Measurements from ENCODE around the gene MOGAT1. TPM values are rescaled to one million over a fixed set of nuclear protein-coding genes. Genes with fewer than 3 reads are reported as not detected.

The MOGAT1 gene
- total RNA-seq (not detected), polyA plus RNA-seq (not detected)
- long read RNA-seq, donor 1: 0 reads
- long read RNA-seq, donor 2: 0 reads

- Histone ChIP-seq H3K27ac (peak within 1 kb of the TSS; percentile 46), H3K36me3 (ENCODE audit: insufficient read depth in 1 of 2, low read depth in 1 of 2) (no peaks in the 10 kb centered on the region), H3K4me3 (peak within 1 kb of the TSS; percentile 84), H3K27me3 (ENCODE audit: insufficient read depth in 3 of 3, low read length in 2 of 3) (no peaks in the 10 kb centered on the region), H3K9me3 (no peaks in the 10 kb centered on the region), H3K4me1 (peaks cover 5% of the 10 kb centered on the region)
- intact Hi-C loops (cut with DNase I): no loop called here
- TF ChIP-seq CTCF (IDR thresholded peaks at IDR 0.05): no peak
- DNase-seq (peak; percentile 43 to 70), ATAC-seq (peak; percentile 88 to 96 (median 92))
- WGBS, 3 donors: 2 to 4% (median 2%) methylated on average over 47 to 66 of the region's 66 CpGs
Observed at GRCh38 chr2:222671259-222672067, at the start of gene MOGAT1. MOGAT1 (plus strand) TSS chr2:222671658; CDS start chr2:222671786, 128 bp downstream.

- no peak overlapping the region for H3K4me3 ChIP-seq
- no peak overlapping the region for H3K27ac ChIP-seq
- H3K27me3 ChIP-seq (ENCODE audit: insufficient read depth in 3 of 3, low read length in 2 of 3): no peaks in the 10 kb centered on the region
- ATAC-seq (peak in 2 of 4 donors; percentile 37 to 60), DNase-seq (no peak)
- H3K4me1 ChIP-seq: no peaks in the 10 kb centered on the region
- intact Hi-C loops (cut with DNase I): no loop called here
- 33 to 69% (median 35%) methylated on average over 4 of the region's 4 CpGs for WGBS, 3 donors
- H3K9me3 ChIP-seq: no peaks in the 10 kb centered on the region
- no peak for TF ChIP-seq CTCF (IDR thresholded peaks at IDR 0.05)
- peaks cover 4 to 97% of the 10 kb centered on the region in 2 donors for H3K36me3 ChIP-seq (ENCODE audit: insufficient read depth in 1 of 2, low read depth in 1 of 2)
Observed at GRCh38 chr2:222621893-222622292, 49.6 kb upstream of the MOGAT1 start.

- intact Hi-C loops (cut with DNase I): no loop called here
- Histone ChIP-seq H3K27me3 (ENCODE audit: insufficient read depth in 3 of 3, low read length in 2 of 3) (no peaks in the 10 kb centered on the region), H3K9me3 (no peaks in the 10 kb centered on the region), H3K36me3 (ENCODE audit: insufficient read depth in 1 of 2, low read depth in 1 of 2) (peaks cover 7 to 99% of the 10 kb centered on the region in 2 donors), H3K4me3 (no peak overlapping the region), H3K27ac (no peak overlapping the region), H3K4me1 (no peaks in the 10 kb centered on the region)
- TF ChIP-seq CTCF (IDR thresholded peaks at IDR 0.05): no peak
- WGBS, 3 donors: 81 to 86% (median 84%) methylated on average over 2 of the region's 2 CpGs
- ATAC-seq (no peak), DNase-seq (no peak)
Observed at GRCh38 chr2:222622910-222623309, 48.5 kb upstream of the MOGAT1 start.

GRCh38 chr2:222623756-222624309, 47.6 kb upstream of the MOGAT1 start:
- intact Hi-C loops (cut with DNase I): loop anchor here in 1 of 2 donors (2.0 kb wide), 1 partner anchor 17 kb away; no protein-coding TSS in a partner anchor

More at GRCh38 chr2:222623756-222624309, 47.6 kb upstream of the MOGAT1 start:
- no peak for DNase-seq
- no peak for TF ChIP-seq CTCF (IDR thresholded peaks at IDR 0.05)
- Histone ChIP-seq H3K9me3 (no peaks in the 10 kb centered on the region), H3K4me1 (no peaks in the 10 kb centered on the region), H3K27ac (no peak overlapping the region), H3K4me3 (no peak overlapping the region), H3K27me3 (ENCODE audit: insufficient read depth in 3 of 3, low read length in 2 of 3) (no peaks in the 10 kb centered on the region), H3K36me3 (ENCODE audit: insufficient read depth in 1 of 2, low read depth in 1 of 2) (peaks cover 10 to 99% of the 10 kb centered on the region in 2 donors)
- ATAC-seq: no peak
- 92 to 96% (median 92%) methylated on average over 6 of the region's 6 CpGs for WGBS, 3 donors

Measured in psoas muscle (tissue), 8 donors.